GM21786 (cell line): ENCODE measurements around the gene GOLGA7B.
"Not testable (repeated sequence)": the region's sequence is repeated elsewhere in the genome, so short reads cannot be mapped to it uniquely, and the experiment has no call there.

Experiments used
- ATAC-seq: cut with Tn5 transposase; IDR thresholded peaks from one replicate; pipeline ENCODE4 v1.9.1; 2021; ENCODE audit not compliant: unreplicated experiment

GOLGA7B gene

DNA sequence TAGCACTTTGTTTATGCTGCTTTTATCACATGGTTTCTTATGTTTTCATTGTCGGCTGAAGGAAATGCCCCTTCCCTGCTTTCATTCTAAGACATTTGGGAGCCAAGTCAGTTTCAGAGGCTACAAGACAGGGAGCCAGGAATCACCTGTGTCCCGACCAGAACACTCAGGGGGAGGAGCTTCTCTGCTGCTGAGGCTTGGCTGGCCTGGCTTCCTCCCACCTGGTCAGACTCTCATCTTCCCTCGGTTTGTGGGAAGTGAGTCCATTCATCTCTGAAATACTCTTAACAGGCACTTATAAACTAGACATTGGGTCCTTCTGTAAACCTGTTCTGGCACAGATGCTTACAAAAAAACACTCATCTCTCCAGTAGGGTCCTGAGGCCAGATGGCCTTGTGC lies 19.6 kb upstream of the GOLGA7B start:
- ATAC-seq = no peak

DNA sequence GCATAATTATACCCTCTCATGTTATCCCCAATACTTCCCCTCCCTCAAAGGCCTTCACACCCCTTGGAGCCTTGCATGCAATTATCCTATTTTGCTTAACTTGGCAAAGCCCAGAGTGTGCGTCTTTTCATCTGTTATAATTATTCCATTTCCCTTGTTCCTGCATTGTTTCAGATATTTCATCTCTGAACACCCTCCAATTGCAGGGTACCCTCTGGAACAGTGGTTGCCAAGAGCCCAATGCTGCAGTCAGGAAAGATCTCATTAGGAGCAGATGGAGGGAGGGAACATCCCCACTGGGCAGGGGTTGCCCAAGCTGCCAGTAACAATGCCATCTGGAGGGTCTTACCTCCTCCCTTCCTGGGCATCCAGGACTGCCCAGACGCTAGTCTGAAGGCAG lies 18.4 kb upstream of the GOLGA7B start:
- ATAC-seq = no peak

DNA sequence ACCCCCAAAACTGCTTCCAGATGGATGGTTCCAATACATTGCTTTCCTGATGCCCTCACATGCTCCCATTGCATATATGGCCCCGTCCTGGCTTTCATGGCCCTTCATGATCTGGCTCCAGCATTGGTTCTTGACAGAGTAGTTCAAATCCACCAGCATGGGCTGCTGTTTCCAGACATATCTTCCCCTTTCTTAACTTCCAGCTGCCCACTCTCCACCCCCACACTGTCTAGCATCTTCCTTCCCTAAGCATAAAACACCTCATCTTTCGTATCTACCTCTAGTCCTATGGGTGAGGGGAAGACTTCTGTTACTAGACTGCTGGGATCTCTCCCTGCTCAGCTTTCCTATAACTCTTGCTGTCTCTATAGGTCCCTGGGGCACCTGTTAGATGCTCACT lies 13.2 kb upstream of the GOLGA7B start:
- ATAC-seq = no peak

DNA sequence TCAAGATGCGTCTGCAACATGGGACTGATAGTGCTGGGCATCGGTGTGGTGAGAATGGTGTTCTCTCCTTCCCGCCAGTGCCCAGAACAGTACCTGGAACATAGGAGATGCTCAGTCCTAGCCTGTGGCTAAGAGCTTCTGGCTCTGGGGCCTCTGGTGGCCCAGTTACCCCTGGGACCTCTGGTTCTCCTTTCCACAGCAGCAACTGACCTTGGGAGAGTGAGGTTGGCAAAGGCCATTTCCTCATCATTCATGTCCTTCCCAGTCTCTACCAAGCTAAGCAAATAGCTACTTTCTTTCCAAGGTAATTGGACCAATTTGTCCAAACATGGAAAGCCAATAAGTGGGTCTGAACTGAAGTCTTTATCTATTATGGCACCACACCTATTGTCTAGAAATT lies 11.6 kb upstream of the GOLGA7B start:
- ATAC-seq = no peak

DNA sequence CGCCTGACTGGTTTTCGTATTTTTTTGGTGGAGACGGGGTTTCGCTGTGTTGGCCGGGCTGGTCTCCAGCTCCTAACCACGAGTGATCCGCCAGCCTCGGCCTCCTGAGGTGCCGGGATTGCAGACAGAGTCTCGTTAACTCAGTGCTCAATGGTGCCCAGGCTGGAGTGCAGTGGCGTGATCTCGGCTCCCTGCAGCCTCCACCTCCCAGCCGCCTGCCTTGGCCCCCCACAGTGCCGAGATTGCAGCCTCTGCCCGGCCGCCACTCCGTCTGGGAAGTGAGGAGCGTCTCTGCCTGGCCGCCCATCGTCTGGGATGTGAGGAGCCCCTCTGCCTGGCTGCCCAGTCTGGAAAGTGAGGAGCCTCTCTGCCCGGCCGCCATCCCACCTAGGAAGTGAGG lies 8.5 kb upstream of the GOLGA7B start:
- ATAC-seq = not testable (repeated sequence)

DNA sequence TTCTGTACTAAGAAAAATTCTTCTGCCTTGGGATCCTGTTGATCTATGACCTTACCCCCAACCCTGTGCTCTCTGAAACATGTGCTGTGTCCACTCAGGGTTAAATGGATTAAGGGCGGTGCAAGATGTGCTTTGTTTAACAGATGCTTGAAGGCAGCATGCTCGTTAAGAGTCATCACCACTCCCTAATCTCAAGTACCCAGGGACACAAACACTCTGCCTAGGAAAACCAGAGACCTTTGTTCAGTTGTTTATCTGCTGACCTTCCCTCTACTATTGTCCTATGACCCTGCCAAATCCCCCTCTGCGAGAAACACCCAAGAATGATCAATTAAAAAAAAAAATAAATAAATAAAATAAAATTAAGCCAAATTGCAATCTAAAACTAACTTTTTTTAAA lies 7.5 kb upstream of the GOLGA7B start:
- not testable (repeated sequence) for ATAC-seq

DNA sequence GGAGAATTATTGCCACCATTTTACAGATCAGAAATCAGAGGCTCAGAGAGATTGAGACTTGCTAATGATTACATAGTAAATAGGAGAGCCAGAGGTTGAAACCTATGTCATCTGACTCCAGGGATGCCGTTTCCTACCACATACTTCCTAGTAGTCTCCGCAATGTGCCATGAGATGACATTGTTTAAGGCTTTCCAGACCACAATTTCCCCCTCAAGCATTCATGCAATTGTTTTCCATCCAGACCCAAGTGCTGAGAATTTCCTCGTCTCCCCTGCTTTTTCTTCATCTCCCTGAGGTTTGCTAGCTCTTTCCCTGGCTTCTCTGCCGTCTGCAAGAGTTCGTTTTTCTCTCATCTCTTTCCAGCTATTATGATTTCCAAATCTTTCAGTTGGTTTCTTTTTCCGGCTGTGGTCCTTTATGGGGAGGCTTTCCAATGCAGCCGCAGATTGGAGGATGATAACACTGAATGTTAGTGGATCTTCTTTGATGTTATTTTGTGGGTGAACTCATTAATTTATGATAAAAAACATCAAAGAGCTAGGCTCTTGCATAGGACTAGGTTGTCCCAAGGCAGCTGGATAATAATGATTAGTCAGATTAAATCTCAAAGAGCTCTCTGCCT lies 6.9 kb upstream of the GOLGA7B start:
- ATAC-seq = no peak

DNA sequence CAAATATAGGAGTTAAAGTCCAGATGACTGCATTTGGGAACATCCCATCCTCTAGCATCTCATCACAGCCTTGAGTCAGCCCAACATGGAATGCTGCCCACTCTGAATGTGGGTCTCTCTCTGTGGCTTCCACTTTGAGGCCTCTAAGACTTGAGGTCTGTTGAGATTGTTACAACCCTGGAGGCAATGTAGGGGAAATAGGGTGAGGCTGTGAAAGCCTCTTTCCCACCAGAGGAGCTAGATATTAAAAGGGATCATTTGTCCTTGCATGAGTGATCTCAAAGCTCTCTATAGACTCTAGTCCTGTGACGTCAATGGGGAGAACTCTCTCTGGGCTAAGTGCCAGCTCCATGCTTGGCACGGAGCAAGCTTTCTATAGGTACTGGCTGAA lies 6.4 kb upstream of the GOLGA7B start:
- no peak for ATAC-seq

DNA sequence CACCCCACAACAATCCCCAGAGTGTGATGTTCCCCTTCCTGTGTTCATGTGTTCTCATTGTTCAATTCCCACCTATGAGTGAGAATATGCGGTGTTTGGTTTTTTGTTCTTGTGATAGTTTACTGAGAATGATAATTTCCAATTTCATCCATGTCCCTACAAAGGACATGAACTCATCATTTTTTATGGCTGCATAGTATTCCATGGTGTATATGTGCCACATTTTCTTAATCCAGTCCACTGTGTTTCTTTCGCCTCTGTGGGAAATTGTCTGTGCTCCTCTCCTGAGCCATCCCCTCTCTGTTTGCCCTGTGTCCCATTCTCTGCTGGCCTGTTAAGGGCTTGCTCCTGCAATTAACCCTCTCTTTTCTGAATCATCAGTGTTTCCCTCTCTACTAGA lies 5.7 kb upstream of the GOLGA7B start:
- not testable (repeated sequence) for ATAC-seq

DNA sequence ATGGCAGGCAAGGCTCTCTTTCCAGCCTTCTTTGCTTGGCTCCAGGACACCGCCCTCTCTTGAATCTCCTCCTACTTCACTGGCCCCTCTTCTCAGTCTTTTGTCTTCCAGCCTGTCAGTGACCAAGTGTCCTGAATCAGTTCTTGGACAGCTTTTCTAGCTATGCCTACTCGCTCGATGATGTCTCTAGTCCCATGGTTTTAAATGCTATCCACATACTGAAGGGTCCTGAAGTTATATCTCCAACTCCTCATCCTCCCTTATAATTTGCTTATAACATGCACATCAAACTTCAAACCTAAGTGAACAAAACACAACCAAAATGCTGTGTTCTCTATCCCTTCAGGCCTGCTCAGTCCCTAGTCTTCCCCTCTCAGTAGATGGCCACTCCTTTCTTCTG lies 5.0 kb upstream of the GOLGA7B start:
- no peak for ATAC-seq

DNA sequence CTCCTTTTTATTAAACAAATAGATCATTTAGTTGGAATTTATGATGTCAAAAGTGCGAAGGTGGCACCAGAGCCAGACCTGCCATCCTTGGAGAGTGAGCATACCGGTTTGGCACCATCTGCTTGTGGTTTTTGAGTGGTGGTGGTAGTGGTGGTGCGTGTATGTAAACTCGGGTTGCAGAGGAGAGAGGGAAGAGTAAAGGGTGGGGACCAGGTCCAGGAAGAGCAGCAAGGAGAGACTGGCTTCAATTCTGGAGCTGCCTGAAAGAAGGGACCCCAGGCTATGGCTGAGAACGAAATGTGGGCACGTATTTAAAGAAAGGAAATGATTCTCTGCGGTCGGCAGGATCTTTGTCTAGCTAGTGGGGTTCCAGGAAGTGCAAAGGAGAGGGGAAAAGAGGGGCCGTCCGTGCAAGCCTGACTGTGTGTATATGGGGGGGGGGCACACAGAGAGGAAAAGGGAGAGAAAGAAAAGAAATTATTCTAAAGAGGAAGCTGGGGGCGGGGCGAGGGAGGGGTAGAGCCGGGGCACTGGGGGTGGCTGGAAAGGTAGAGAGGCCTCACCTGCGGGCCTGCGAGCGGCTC lies 448 bp upstream of the GOLGA7B start:
- peak; percentile 12 for ATAC-seq

DNA sequence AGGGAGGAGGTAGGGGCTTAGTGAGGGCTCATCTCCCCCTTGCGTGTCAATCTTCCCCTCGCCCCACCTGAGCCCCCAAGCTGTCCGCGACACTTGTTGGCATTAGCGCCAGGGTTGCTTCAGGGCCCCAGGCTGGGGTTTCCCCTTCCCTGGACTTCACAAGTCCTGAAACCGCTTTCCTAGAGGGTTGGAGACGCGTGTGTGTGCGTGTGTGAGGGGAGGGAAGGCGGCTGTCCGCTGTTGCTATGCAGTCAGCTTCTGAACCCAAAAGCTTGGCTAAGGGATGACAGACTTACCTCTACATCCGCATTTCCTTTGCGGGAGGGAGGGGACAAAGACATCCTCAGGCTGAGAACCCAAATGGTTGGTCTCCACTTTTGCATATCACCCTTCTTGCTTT lies 803 bp downstream of the GOLGA7B start:
- no peak for ATAC-seq

DNA sequence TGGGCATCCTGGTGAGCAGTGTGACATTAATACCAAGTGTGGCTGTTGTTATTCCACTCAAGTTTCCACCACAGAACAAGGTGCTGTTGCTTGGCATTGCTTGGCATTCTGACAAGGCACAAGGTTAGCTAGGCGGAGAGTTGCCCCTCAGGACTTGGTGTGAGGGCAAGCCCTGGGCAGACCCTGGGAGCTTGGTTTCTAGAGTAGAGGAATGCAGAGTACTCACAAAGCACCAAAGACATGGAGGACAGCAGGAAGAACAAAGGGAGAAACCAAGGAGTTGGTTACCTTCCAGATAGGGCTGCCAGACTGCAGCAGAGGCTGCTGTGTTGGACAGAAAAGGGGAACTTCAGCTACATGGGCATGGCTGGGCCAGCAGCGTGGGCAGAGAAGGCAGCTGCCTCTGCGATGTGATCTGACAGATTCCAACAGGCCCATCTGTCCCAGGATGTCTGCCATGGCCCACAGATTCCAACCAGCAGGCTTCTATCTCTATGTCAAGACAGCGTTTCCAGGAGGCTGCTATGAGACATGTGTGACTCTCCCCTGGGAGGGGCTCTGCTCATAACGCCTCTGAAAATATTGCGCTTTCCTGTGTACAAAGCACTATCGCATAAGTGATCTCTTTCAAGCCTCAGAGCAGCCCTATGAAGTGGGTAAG lies 1.8 kb downstream of the GOLGA7B start:
- ATAC-seq = no peak

DNA sequence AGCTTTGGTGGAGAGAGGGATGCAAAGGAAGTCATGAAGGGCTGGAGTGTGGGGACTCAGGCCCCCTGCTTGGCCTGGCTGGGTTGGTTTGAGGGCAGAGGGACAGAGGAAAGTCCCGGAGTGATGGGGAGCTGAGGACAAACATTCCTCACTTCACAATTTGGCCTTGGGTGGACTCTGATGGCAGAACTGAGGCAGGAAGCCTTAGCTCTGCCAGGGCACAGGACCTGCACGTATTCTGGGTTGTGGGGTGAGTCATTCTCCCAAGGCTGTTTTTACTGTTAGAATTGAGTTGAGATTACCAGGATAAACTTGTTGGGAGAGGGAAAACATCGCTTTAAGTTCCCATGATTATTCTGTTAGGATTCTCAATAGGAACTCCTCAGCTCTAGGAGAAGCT lies 2.6 kb downstream of the GOLGA7B start:
- ATAC-seq = no peak

DNA sequence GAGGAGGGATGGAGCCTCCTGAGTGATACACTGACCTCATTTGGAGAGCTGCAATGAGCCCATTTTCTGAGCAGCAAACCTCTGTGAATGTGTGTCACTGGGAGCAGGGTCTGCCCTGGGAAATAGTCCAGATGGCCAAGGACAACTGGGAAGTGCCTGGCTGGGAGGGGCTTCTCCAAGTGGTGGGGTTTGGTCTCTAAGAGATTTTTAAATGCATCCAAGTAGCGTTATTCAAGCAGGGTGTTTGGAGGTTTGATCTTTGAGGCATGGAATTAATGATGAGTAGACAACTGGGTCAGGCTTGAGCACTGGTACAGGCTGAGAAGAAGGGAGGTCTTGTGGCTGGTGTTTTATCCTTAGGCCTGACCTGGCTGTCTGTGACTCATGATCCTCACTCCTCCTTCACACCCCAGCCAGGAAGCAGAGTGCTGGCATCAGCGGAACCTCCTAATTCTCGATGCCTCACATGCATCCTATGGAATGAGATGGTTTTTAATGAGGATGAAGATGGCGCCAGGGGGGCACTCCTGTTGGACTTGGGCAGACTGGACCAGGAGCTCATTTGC lies 3.3 kb downstream of the GOLGA7B start:
- ATAC-seq = no peak

DNA sequence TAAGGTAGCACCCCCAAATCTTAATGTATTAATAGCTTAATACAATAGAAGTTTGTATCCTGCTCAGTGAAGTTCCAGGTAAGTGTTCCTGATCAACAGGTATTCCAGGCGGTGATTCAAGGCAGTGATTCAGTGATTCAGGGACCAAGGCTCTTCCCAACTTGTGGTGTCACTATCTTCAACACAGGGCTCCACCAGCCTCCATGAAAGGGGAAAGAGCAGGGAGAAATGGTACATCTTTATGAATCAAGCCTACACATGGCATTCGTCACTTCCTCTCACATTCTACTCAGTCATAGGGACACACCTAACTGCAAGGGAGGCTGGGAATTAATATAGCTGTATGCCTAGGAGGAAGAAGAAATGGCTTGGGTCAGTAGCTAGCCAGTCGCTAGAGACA lies 5.1 kb downstream of the GOLGA7B start:
- ATAC-seq = no peak

DNA sequence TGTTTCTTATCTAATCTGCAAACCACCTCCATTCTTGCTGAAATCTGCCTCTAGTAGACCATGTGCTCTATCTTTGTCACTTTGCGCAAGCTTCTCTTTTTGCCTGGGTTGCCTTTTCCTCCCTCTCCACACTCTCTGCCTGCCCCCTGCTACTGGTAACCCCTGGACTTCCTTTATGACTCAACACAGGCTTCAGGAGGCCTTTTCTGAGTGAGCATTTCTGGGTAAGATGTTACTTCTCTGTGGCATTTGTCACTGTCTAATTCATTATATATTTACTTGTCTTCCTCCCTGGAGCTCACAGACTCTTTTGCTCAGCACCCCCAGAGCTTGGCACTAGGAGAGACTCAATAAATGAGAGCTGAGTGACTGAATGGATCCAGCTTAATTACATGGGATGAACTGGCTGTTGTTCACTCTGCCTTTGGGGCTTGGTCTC lies 8.4 kb downstream of the GOLGA7B start:
- ATAC-seq = no peak

DNA sequence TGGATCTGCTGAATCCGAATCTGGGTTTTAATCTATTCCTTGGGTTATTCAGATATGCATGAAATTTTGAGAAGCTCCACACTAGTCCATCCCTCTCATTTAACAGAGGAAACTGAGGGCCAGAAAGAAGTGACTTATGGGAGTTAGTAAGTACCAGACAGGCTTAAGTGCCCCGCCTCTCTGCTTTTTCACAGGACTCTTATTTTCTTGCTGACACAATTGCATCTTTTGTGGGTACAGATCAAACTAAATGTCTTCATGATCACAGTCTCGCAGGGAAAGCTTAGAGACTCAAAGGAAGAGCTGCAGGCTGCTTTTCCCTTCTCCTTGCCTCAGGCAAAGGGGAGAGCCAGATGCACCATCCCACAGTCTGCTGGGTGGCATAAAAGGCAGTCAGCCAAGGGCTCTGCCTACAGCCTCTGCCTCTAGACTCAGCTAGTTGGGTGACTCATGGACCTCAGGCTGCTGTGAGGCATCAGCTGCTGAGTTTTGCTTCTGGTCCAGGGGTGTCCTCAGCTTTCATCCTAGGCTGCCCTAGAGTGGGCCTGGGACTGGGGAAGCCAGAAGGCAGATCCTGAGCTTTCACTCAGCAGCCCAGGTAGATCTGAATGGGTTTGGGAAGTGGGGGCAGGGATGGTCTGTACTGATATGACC lies 11.6 kb downstream of the GOLGA7B start:
- ATAC-seq = no peak

DNA sequence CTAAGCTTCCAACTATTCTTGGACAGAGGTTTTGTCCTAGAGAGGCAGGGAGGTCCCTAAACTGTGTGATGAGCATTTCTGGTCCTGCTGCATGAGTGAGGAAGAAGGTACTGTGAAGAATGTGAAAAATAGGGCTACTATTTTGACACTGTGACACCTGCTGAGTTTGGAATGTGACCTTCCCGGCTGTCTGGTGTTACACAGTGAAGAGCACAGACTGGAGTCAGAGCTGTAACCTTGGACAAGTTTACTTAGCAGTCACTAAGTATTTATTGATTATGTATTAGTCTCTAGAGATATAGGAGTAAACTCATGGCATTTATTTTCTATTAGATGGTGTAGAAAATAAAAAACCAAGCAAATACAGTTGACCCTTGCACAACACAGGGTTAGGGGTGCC lies 12.3 kb downstream of the GOLGA7B start:
- no peak for ATAC-seq

DNA sequence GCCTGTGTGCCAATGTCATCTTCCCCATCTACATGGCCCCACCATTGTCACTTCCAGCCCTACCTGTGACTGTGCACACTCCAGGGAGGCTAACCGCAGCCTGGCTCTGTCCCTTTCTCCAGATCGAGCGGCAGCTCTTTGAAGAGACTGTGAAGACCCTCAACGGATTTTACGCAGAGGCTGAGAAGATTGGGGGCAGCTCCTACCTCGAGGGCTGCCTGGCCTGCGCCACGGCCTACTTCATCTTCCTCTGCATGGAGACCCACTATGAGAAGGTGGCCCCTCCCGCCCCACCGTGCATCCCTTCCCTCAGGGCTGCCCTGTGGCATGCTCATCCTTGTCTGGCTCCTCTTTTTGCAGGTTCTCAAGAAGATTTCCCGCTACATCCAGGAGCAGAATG lies 14.2 kb downstream of the GOLGA7B start:
- no peak for ATAC-seq

DNA sequence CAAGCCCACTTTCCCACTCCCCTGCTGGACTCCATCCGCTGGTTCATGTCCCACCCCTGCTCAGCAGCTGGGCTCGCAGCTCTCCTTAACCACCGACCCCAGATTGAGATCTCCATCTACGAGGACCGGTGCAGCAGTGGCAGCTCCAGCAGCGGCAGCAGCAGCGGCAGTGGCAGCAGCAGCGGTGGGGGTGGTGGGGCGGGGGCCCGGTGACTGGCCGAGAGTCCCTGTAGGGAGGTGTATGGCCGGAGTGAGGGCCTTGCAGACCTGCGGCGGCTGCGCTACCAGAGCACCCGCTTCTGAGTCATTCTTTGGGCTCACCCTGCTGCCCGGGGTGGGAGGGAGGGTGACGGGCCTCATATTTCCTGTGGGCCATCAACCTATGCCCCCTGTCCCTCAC lies 15.8 kb downstream of the GOLGA7B start:
- no peak for ATAC-seq
